Caco-2 (cell line): ENCODE data around the gene LMOD1. TPM values are rescaled to one million over a fixed set of nuclear protein-coding genes. Genes with fewer than 3 reads are reported as not detected.

ENCODE experiments used
- BruUV-seq: library from RNA; stranded (reverse); fragments of 400-500 nt; replicated peaks from 2 replicates; lab custom pipeline; 2021; lab: Mats Ljungman, UMichigan
- CTCF ChIA-PET: fragments of 300-600 bp; sonication (Branson Sonifier 250); formaldehyde crosslinking; loops from one replicate; lab custom pipeline; 2022; ENCODE audit warnings: antibody characterized with exemption; lab: Charles Lee
- POLR2A ChIA-PET: fragments of 300-600 bp; sonication (Branson Sonifier 250); formaldehyde crosslinking; loops from one replicate; lab custom pipeline; 2022; ENCODE audit warnings: antibody characterized with exemption; lab: Charles Lee
- DNase-seq, 2 experiments: peaks; one replicate each; pipeline versions ENCODE4 v3.0.0 to v3.0.0-alpha.2; 2020 to 2022
- H3K27me3 ChIP-seq: replicated peaks from 2 replicates; pipeline ENCODE4 v1.6.0; 2011; ENCODE audit warnings: low read length; ENCODE audit not compliant: control insufficient read depth, insufficient read depth
- H3K36me3 ChIP-seq: 2 replicates; pipeline ENCODE4 v1.5.1; 2011; ENCODE audit warnings: low read length; ENCODE audit not compliant: control insufficient read depth, insufficient read depth
- H3K4me1 ChIP-seq: fragments of 250-450 bp; sonication (Bioruptor Pico); 2 replicates; pipeline ENCODE4 v1.5.1; 2020; ENCODE audit warnings: mild to moderate bottlenecking
- H3K4me3 ChIP-seq: 2 replicates; pipeline ENCODE4 v1.5.1; 2011; ENCODE audit warnings: low read depth, mild to moderate bottlenecking, control low read depth, low read length
- H3K9me3 ChIP-seq: fragments of 250-450 bp; sonication (Bioruptor Pico); 2 replicates; pipeline ENCODE4 v1.5.1; 2020; ENCODE audit warnings: mild to moderate bottlenecking, moderate library complexity
- H3K27ac Mint-ChIP-seq: one replicate; pipeline ENCODE4 v1.8.0; 2022; ENCODE audit warnings: mixed read lengths; ENCODE audit not compliant: unreplicated experiment
- H3K27me3 Mint-ChIP-seq: one replicate; pipeline ENCODE4 v1.8.0; 2022; ENCODE audit warnings: mixed read lengths; ENCODE audit not compliant: insufficient read depth, unreplicated experiment
- H3K36me3 Mint-ChIP-seq: one replicate; pipeline ENCODE4 v1.8.0; 2022; ENCODE audit warnings: mild to moderate bottlenecking, mixed read lengths; ENCODE audit not compliant: insufficient read depth, unreplicated experiment
- H3K4me1 Mint-ChIP-seq: one replicate; pipeline ENCODE4 v1.8.0; 2022; ENCODE audit warnings: low read depth, mixed read lengths; ENCODE audit not compliant: unreplicated experiment
- H3K4me3 Mint-ChIP-seq: one replicate; pipeline ENCODE4 v1.8.0; 2022; ENCODE audit warnings: mild to moderate bottlenecking, moderate library complexity, mixed read lengths; ENCODE audit not compliant: unreplicated experiment
- H3K9me3 Mint-ChIP-seq: one replicate; pipeline ENCODE4 v1.8.0; 2022; ENCODE audit warnings: mixed read lengths; ENCODE audit not compliant: unreplicated experiment
- CTCF ChIP-seq, 2 experiments: fragments of 200-600 bp in 1 of 2; IDR thresholded peaks; 1 replicate in 1 of 2; 2 replicates in 1 of 2; pipeline versions ENCODE4 v1.5.1 to v1.8.0; 2011 to 2022; ENCODE audit warnings: antibody characterized with exemption in 1 of 2, control low read depth in 1 of 2, inconsistent platforms in 1 of 2, low read depth in 1 of 2, low read length in 1 of 2, mild to moderate bottlenecking in 1 of 2, moderate library complexity in 1 of 2; ENCODE audit not compliant: insufficient read depth in 1 of 2, severe bottlenecking in 1 of 2, unreplicated experiment in 1 of 2
- intact Hi-C: fragments of 100-400 bp; cut with micrococcal nuclease; formaldehyde crosslinking; loops from one replicate; pipeline ENCODE4 v1.10.0; 2022; ENCODE audit not compliant: unreplicated experiment
- total RNA-seq: library from RNA; stranded (reverse); gene quantifications from 2 replicates; pipeline ENCODE4 v1.2.3, GENCODE V29; 2022

The LMOD1 gene
- total RNA-seq, 1 experiment from 2014 or later, result 0.11 TPM

GRCh38 chr1:201899683-201900429 lies 46.5 kb downstream of the LMOD1 start:
- no peaks in the 10 kb centered on the region for H3K36me3 Mint-ChIP-seq
- peaks cover 11% of the 10 kb centered on the region for H3K9me3 Mint-ChIP-seq
- no peak overlapping the region for H3K4me3 ChIP-seq
- no peak overlapping the region for H3K4me3 Mint-ChIP-seq
- H3K4me1 ChIP-seq, result no peaks in the 10 kb centered on the region
- H3K27me3 Mint-ChIP-seq, result peaks cover 5% of the 10 kb centered on the region
- BruUV-seq, result no TSS peak
- no peaks in the 10 kb centered on the region for H3K36me3 ChIP-seq
- H3K4me1 Mint-ChIP-seq, result no peaks in the 10 kb centered on the region
- no peak for DNase-seq
- H3K27me3 ChIP-seq, result no peaks in the 10 kb centered on the region; the same call in 1 of the 2 replicates
- intact Hi-C loops, result no loop called here
- ChIA-PET POLR2A (no interaction called here), CTCF (no interaction called here)
- no peaks in the 10 kb centered on the region for H3K9me3 ChIP-seq
- no peak for TF ChIP-seq CTCF (IDR thresholded peaks at IDR 0.05; ENCODE audit: insufficient read depth in 1 of 2, low read depth in 1 of 2, low read length in 1 of 2, severe bottlenecking in 1 of 2, unreplicated experiment in 1 of 2)
- no peak overlapping the region for H3K27ac Mint-ChIP-seq

- Histone ChIP-seq H3K4me1 (no peaks in the 10 kb centered on the region), H3K4me3 (no peak overlapping the region), H3K36me3 (no peaks in the 10 kb centered on the region), H3K27me3 (no peaks in the 10 kb centered on the region; the same call in 1 of the 2 replicates), H3K9me3 (no peaks in the 10 kb centered on the region)
- TF ChIP-seq CTCF (IDR thresholded peaks at IDR 0.05; ENCODE audit: insufficient read depth in 1 of 2, low read depth in 1 of 2, low read length in 1 of 2, severe bottlenecking in 1 of 2, unreplicated experiment in 1 of 2), result no peak
- no peak for DNase-seq
- ChIA-PET POLR2A (interaction anchor here (0.7 kb wide), 1 partner anchor 182 kb away, joined by 4 read pairs; no protein-coding TSS in a partner anchor), CTCF (no interaction called here)
- no peak overlapping the region for H3K4me3 Mint-ChIP-seq
- no TSS peak for BruUV-seq
- peaks cover 5% of the 10 kb centered on the region for H3K27me3 Mint-ChIP-seq
- no peaks in the 10 kb centered on the region for H3K36me3 Mint-ChIP-seq
- H3K27ac Mint-ChIP-seq, result no peak overlapping the region
- H3K4me1 Mint-ChIP-seq, result no peaks in the 10 kb centered on the region
- peaks cover 11% of the 10 kb centered on the region for H3K9me3 Mint-ChIP-seq
- intact Hi-C loops, result no loop called here
Observed at GRCh38 chr1:201898992-201899391, 47.4 kb downstream of the LMOD1 start.

- CTCF ChIA-PET, result interaction anchor here (0.6 kb wide), 1 partner anchor 74 kb away, joined by 3 read pairs; no protein-coding TSS in a partner anchor
- DNase-seq, result no peak
- H3K4me1 Mint-ChIP-seq, result no peaks in the 10 kb centered on the region
- no peaks in the 10 kb centered on the region for H3K36me3 ChIP-seq
- peaks cover 5% of the 10 kb centered on the region for H3K27me3 Mint-ChIP-seq
- no peaks in the 10 kb centered on the region for H3K9me3 ChIP-seq
- intact Hi-C loops, result no loop called here
- H3K4me3 Mint-ChIP-seq, result no peak overlapping the region
- H3K27me3 ChIP-seq, result no peaks in the 10 kb centered on the region; the same call in 1 of the 2 replicates
- TF ChIP-seq CTCF (IDR thresholded peaks at IDR 0.05; ENCODE audit: insufficient read depth in 1 of 2, low read depth in 1 of 2, low read length in 1 of 2, severe bottlenecking in 1 of 2, unreplicated experiment in 1 of 2), result no peak
- H3K27ac Mint-ChIP-seq, result no peak overlapping the region
- no TSS peak for BruUV-seq
- POLR2A ChIA-PET, result interaction anchor here (0.7 kb wide), 1 partner anchor 183 kb away, joined by 4 read pairs; no protein-coding TSS in a partner anchor
- H3K36me3 Mint-ChIP-seq, result no peaks in the 10 kb centered on the region
- H3K9me3 Mint-ChIP-seq, result peaks cover 11% of the 10 kb centered on the region
- H3K4me3 ChIP-seq, result no peak overlapping the region
- H3K4me1 ChIP-seq, result no peaks in the 10 kb centered on the region
Observed at GRCh38 chr1:201898240-201898894, 48.0 kb downstream of the LMOD1 start.
